HG03565 (cell line): ENCODE measurements around the gene HOXD11.

ENCODE experiments used
- ATAC-seq: cut with Tn5 transposase; IDR thresholded peaks from one replicate; pipeline ENCODE4 v1.9.1; 2021; ENCODE audit warnings: mild to moderate bottlenecking, moderate library complexity; ENCODE audit not compliant: unreplicated experiment

The HOXD11 gene

DNA sequence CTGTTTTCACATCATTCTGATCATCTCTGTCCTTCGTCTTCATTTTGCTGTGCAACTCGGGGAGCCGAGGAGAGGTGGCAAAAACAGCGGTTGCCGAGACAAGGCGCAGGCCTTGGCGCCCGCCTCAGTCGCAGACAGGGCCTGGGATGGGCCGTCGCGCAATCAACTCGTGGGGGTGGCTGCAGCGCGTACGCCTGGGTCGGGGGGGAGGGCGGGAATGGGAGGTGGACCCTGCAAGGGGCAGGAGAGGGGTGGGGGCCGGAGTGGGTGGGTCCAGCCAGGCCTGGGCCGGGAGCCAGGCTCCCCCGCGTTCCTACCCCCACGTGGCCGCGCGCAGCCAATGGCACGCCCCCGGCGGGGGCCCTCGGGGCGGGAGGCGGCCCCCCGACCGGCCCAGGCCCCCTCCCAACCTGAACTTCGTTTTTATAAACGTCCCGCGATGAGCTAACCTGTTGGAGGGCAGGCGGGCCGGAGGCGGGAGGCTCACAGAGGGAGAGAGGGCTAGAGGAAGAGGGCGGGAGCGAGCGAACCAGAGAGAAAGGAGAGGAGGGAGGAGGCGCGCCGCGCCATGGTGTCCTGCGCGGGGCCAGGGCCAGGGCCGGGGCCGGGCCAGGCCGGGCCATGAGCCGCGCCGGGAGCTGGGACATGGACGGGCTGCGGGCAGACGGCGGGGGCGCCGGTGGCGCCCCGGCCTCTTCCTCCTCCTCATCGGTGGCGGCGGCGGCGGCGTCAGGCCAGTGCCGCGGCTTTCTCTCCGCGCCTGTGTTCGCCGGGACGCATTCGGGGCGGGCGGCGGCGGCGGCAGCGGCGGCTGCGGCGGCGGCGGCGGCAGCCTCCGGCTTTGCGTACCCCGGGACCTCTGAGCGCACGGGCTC is 14.6 kb upstream of the HOXD11 start, which contains the start of gene HOXD13:
HOXD13 (plus strand) TSS at position 452 of the 875 bp plus-strand sequence; CDS start at position 622, 170 bp downstream.
- ATAC-seq = no peak

DNA sequence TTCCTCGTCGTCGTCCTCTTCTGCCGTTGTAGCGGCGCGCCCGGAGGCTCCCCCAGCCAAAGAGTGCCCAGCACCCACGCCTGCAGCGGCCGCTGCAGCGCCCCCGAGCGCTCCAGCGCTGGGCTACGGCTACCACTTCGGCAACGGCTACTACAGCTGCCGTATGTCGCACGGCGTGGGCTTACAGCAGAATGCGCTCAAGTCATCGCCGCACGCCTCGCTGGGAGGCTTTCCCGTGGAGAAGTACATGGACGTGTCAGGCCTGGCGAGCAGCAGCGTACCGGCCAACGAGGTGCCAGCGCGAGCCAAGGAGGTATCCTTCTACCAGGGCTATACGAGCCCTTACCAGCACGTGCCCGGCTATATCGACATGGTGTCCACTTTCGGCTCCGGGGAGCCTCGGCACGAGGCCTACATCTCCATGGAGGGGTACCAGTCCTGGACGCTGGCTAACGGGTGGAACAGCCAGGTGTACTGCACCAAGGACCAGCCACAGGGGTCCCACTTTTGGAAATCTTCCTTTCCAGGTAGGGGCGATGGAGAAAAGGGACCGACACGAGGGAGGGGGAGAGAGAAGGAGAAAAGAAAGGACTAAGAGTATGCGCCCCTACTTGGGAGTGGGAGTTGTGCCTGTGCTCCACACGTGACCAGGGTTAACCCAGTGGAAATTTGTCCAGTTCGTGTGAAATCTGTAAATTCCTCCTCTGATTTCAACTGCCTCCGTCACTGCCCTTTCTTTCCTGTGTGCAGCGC is 13.8 kb upstream of the HOXD11 start:
- no peak for ATAC-seq

DNA sequence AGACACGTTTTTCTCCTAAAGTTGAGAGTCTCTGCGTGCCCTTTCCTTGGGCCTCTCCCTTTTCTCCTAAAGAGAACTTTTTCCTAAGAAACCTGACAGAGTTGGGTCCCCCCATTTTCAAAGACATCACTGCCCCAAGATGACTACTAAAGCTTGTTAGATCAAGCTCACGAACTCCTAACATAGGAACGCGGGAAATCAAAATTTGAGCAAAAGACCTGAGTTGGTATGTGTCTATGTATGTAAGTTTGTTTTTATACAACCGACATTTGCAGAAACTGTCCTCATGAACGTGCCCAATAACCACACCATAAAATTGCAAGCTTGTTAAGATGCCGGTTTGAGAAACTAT is 13.2 kb upstream of the HOXD11 start:
- no peak for ATAC-seq

DNA sequence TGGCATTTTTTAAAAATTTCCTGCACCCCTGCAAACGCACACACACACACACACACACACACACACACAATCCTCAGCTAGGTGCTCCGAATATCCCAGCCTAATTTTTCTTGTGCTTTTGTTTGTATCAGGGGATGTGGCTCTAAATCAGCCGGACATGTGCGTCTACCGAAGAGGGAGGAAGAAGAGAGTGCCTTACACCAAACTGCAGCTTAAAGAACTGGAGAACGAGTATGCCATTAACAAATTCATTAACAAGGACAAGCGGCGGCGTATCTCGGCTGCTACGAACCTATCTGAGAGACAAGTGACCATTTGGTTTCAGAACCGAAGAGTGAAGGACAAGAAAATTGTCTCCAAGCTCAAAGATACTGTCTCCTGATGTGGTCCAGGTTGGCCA is 12.7 kb upstream of the HOXD11 start:
- ATAC-seq = no peak

DNA sequence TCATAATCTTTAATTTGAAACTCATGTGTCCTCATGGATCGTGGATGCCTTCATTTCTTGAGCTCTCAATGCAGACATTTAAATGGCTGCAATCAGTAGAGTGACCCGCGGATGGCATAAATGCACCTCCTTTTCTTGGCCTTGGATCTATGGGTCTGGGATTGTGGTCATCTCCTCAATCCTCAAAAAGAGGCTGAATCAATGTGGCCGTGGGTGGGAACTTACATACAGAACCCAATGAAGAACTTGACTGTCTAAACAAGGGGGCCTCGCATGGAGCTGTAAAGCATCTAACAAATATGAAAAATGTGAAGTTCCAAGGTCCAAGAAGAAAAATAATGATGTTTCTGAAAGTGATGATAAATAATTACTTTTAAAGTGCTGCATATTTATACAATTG is 11.7 kb upstream of the HOXD11 start:
- ATAC-seq = no peak

DNA sequence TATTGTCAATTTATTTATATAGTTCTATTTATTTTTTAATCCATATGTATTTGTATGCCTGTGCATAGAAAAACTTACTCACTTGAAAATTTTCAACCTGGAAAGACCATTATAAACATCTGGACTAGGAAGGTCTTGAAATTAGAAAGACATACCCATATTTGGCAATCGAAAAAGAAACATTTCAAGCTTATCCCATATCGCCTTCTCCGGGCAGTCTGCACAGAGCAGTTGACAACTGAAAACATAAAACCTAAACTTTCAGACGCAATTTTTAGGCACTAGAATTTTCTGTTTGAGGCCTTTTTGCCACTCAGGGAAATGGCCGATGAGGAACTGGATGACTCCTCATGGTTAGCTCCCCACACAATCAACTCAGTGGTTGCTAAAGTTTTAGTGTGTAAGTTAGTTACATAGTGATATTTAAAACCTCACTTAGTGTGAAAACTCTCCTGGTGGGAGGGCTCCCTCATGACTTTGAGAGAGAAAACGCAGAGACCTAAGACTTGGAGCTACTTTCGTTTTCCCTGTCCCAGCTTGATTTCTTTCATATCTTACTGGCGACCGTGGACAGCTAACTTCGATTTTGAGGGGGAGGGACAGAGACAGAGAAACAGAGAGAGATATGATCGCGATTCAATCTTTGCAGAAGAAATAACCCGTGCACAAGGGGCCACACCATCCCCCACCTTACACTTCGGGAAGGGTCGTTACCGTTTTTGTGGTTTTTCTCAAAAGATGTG is 10.7 kb upstream of the HOXD11 start:
- ATAC-seq = no peak

DNA sequence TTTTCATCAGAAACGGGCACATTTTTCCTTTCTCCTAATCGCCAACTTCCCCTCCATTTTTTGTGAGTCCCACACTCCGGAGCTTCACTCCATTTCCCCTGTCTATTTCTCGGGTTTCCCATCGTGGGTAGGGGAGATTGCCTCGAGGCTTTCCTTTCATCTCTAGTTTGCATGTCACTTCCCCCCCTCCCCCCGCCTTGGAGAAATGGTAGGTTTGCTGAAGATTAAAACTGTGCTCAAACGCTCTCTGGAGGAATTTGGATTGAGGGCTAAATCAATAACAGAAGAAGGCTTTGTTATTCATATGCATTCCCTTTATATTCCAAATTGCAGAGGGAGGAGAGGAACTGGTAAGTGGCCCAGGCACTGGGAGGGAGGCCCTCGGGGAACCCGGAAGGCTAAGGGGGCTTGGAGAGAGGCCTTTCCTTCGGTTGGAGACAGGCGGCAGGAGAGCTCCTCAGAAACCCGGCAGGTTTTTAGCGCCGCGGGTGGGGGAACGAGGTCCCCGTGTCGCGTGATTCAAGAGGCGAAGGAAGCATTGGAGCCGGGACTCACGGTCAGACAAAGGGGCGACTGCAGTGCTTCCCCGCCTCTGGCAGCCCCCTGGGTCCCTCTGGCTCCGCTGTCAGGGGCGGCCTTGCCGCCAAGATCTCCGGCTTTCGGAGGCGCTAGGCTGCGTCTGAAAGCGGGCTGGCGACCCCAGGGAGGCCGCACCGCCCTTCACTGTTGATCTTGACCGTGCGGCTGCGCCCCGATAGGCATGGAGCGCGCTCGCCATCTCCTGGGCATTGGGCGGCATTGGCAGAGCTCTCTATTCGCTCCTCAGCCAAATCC is 9.9 kb upstream of the HOXD11 start:
- no peak for ATAC-seq

DNA sequence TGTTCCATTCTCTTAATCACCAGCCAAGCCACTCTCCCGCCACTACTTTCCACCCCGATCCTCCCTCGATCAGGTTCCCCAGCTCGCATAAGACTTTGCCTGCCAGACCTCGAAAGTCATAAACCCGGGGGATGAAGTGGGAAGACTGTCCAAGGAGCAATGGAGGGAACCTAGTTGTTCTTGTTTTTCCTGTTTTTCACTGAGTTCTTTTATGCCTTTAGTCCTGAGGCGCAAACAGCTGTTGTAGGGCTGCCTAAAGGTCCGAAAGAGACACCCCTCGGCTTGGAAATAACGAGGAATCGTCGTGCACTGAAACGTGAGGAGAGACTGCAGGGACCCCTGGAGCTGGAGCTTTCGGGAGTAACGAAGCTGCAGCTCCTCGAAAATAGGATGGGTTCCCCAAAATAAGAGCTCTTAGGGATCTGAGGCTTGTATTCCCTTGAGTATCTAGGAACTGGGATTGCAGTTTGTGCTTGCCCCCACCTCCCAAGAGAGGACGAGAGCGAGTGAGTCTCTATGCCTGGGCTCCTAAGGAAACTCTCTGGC is 9.2 kb upstream of the HOXD11 start:
- no peak for ATAC-seq

DNA sequence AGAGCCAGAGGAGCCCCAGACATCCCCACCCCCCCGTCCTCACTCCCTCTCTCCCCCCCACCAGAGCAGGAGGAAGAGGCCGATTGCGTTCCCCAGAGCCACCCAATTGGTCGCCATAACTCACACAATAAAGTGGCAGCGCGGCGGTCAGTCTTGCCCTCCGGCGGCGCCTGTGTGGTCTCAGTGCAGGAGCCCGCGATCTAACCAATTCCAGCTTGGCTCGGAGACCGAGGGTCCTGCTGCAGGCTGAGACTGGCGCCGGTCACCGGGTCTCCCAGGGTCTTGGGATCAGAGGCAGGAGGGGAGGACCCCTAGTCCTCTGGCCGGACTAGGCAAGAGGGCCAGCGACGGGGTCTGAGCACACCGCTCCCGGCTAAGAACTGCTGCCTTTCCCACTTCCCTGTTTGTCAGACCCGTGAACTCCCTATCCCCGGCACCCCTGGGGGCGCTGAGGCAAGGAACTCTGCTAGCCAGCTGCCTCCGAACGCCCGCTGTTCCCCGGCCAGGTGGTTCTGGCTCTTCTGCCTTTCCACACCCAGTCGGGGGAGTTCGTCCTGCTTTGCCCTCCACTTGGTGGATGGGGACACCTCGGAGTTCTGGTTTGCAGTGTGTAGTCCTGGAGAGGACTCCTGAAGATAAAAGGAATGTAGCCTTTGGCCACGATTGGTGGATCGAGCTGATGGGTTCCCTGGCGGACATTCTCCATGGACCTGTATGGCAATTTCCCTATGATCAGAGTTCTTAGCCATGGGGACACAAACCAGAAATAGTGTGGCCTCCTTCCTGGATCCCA is 8.5 kb upstream of the HOXD11 start:
- no peak for ATAC-seq

DNA sequence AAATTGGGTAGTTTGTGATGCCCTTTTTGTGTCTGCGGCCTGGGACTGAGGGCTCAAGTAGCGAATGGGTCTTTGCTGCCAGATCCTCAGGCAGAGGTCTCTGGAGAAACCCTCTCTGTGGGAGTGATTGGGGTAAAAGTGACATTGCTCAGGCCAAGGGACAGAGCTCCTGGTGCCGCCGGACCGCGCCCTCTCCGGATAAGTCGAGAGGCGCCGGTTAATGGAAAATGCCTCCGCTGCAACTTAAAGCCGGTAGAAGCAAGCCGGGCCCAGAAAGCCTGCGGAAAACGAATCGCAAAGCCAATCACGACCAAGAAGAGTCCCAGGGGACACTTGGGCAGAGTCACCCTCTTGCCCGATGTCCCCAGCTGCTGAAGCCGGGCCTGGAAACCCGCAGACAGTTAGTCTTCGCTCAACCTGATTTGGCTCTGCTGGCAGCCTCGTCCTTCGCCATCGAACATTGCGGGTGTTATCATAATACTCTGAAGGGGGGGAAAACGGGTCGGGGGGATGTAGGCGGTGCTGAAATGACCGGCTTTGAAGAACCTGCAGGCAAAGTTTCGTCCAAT is 7.8 kb upstream of the HOXD11 start:
- no peak for ATAC-seq

DNA sequence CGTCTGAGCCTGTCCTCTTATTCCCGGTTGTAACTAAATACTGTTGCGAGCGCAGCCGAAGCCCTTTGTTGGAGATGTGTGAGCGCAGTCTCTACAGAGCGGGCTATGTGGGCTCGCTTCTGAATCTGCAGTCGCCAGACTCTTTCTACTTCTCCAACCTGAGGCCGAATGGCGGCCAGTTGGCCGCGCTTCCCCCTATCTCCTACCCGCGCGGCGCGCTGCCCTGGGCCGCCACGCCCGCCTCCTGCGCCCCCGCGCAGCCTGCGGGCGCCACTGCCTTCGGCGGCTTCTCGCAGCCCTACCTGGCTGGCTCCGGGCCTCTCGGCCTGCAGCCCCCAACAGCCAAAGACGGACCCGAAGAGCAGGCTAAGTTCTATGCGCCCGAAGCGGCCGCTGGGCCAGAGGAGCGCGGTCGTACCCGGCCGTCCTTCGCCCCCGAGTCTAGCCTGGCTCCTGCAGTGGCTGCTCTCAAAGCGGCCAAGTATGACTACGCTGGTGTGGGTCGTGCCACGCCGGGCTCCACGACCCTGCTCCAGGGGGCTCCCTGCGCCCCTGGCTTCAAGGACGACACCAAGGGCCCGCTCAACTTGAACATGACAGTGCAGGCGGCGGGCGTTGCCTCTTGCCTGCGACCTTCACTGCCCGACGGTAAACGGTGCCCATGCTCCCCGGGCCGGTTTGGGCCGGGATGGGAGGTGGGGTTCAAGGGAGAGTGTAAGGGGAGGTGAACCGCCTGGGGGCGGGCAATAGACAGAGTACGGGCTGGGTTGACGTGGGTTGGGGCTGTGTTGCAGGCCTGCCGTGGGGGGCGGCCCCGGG is 7.1 kb upstream of the HOXD11 start, which contains the start of gene HOXD12:
HOXD12 (plus strand) TSS at position 68 of the 819 bp plus-strand sequence; CDS start at position 75, 7 bp downstream.
- no peak for ATAC-seq

DNA sequence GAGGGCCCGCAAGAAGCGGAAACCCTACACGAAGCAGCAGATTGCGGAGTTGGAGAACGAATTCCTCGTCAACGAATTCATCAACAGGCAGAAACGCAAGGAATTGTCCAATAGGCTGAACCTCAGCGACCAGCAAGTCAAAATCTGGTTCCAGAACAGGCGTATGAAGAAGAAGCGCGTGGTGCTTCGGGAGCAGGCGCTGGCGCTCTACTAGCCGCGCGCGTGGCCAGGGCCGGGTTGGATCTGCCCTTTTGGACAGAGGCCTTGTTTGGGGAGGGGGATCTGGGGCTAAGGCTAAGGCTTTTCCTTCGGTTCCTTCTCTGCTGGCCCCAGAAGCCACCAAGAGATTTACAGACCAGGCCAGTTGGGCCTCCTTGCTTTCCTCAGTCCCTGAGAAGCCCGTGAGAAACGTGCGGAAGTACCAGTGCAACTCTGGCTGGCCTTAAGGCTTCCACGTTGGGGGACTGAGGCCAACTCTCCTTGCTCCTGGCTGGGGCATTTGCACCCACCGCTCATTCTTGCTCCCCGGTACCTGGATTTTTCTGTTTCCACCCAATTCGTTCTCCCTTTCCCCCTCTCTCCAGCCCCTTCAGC is 6.4 kb upstream of the HOXD11 start:
- ATAC-seq = no peak

DNA sequence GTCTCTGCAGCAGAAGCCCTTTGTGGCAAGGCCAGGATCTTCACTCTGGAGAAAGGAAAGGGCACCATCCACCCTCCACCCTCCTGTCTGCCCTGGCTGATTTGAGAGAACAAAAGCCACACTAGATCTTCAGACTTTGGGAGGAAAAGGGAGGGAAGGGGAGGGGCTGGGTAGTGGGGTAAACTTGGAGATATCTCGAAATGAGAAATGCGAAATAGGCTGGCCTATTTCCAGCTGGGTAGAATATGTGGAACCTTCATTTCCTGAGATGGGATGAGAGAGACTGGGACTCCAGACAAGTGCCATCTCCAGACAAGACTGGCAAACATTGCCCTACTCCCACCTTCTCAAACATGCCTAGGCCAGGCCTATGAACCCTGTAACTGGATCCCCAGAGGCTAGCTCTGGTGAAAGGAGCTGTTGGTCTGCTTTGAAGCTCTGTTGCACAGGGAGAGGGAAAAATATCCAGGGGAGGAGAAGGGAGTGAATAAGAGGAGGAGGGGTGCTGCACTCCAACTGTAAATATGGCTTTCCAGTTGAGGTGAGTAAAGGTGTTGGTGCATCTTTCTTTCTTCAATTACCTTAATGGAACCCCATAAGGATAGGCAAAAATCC is 5.8 kb upstream of the HOXD11 start:
- ATAC-seq = no peak

DNA sequence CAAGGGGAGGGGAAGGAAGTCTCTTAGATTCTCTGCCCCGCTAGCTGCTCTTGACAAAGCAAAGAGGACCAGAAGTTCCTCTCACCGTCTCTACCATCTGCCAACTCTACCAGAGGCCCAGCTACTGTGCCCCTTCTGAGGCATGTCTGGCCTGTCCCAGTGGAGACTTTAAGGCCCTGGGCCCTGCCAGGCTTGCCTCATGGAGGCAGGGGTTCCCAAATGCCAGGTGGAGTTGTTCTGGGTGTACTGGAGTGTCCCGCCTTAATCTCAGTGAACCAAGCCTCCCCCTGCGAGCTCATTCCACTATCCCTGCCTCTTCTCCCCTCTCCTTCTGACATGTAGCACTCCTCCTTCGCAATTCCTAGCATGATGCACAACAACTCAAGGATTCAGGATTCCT is 5.2 kb upstream of the HOXD11 start:
- no peak for ATAC-seq

DNA sequence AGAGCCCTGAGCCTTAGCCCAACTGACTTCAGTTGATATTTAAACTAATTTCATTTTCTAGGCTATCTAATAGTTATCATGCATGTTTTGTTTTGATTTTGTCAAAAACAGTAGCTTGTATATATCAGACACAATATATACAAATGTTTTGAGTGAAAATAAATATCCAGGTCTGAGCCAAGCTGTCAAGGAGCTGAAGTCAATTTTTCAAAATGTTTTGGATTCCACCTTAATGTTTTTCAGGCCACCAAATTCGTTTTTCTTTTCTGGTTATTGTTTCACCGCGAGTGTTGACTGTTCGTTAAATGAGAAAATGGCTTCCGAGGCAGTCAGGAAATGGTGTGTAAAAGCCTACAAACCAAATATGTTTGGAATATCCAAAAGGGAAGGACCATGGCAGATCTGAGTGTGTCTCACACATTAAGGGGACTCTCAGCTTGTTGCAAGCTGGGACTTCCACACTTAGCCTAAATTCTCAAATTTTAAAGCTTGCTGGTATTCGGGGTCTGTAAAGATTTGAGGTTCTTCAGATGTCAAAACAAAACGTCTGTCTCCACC is 4.7 kb upstream of the HOXD11 start:
- ATAC-seq = no peak

DNA sequence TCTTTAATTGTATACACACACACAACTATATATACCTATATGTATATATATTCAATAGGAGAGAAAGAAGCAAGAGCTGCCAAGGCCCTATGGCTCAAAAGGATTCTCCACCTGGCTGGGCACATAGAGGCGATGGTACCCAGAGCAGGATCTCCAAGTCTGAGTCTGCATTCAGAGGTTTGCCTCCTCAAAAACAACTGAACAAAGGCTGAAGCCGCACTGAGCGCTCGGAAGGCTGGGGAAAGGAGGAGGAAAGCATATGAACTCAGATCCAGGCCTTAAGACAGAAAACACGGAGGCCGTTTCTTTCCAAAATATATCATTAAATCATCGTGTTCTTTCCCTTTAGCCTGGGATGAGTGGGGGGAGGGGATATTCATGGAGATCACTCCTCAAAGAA is 3.9 kb upstream of the HOXD11 start:
- no peak for ATAC-seq

DNA sequence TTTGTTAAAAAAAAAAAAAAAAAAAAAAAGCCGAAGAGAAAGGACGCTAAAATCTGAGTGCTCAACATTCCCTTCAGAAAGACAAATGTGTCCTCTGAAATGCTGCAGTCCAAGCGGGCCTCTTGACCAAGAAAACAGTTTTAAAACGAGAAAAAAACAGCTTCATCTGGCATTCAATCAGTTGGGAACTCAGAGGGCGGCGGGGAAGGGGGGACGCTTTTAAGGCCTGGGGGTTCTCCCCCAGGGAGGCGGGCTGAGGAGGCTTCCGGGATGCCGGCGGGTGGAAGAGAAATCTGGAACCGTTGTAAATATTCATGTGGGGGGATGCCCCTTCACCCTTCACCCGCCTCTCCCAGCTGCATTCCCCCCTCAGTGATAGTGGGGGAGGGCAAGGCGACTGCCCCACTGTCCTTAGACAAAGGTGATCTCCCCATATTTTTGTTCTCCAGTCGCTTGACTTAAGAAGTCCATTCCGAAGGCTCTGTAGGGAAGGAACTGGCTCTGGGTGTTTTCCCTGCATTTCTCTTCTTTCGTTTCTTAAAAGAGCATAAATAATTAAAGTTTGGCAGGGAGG is 3.3 kb upstream of the HOXD11 start:
- no peak for ATAC-seq
